ENCODE results near the gene EML2. TPM values are rescaled to one million over a fixed set of nuclear protein-coding genes. Genes with fewer than 3 reads are reported as not detected.

The EML2 gene
- total and polyA plus RNA-seq, 2 experiments from 2014 or later, result 13.9 to 17.0 TPM

- H3K9me2 ChIP-seq (replicated peaks; ENCODE audit: insufficient read depth), result no peaks in the 10 kb centered on the region
- TF ChIP-seq CTCF (IDR thresholded peaks at IDR 0.05; ENCODE audit: poor library complexity) (no peak), EZH2phosphoT487 (IDR thresholded peaks at IDR 0.05; ENCODE audit: low read depth, severe bottlenecking, unreplicated experiment) (peak; percentile 37)
- H3K27ac ChIP-seq, result no peak overlapping the region
- H3K79me2 ChIP-seq, result no peaks in the 10 kb centered on the region
- H3K27me3 ChIP-seq, result peaks cover 80% of the 10 kb centered on the region
- no peaks in the 10 kb centered on the region for H4K20me1 ChIP-seq (ENCODE audit: insufficient read depth, poor library complexity, severe bottlenecking)
- 75% methylated on average over 4 of the region's 5 CpGs for WGBS (ENCODE audit: low lambda C conversion rate, missing lambda C conversion rate)
- no peak overlapping the region for H2AFZ ChIP-seq
- H3K4me1 ChIP-seq (ENCODE audit: insufficient read depth), result peaks cover 3% of the 10 kb centered on the region
- H3K4me2 ChIP-seq, result no peak overlapping the region
- no peak for DNase-seq (ENCODE audit: low spot score)
- H3K9me3 ChIP-seq (ENCODE audit: low read depth), result no peaks in the 10 kb centered on the region
- H3K4me3 ChIP-seq, result no peak overlapping the region
- H3K36me3 ChIP-seq (replicated peaks; ENCODE audit: insufficient read depth, low read depth), result no peaks in the 10 kb centered on the region
Measured at GRCh38 chr19:45600340-45600885, 38.8 kb downstream of the EML2 start.

- no peak overlapping the region for H3K4me3 ChIP-seq
- no peak overlapping the region for H3K27ac ChIP-seq
- no peaks in the 10 kb centered on the region for H3K9me3 ChIP-seq (ENCODE audit: low read depth)
- H3K4me1 ChIP-seq (ENCODE audit: insufficient read depth), result peaks cover 3% of the 10 kb centered on the region
- H3K9me2 ChIP-seq (replicated peaks; ENCODE audit: insufficient read depth), result no peaks in the 10 kb centered on the region
- no peak for DNase-seq (ENCODE audit: low spot score)
- no peak overlapping the region for H2AFZ ChIP-seq
- H4K20me1 ChIP-seq (ENCODE audit: insufficient read depth, poor library complexity, severe bottlenecking), result no peaks in the 10 kb centered on the region
- H3K79me2 ChIP-seq, result no peaks in the 10 kb centered on the region
- 13% methylated on average over 6 of the region's 13 CpGs for WGBS (ENCODE audit: low lambda C conversion rate, missing lambda C conversion rate)
- no peaks in the 10 kb centered on the region for H3K36me3 ChIP-seq (replicated peaks; ENCODE audit: insufficient read depth, low read depth)
- no peak for TF ChIP-seq EZH2 (IDR thresholded peaks at IDR 0.05; ENCODE audit: borderline replicate concordance)
- TF ChIP-seq CTCF (IDR thresholded peaks at IDR 0.05; ENCODE audit: poor library complexity), result no peak
- no peak for TF ChIP-seq EZH2phosphoT487 (IDR thresholded peaks at IDR 0.05; ENCODE audit: low read depth, severe bottlenecking, unreplicated experiment)
- H3K4me2 ChIP-seq, result no peak overlapping the region
- peaks cover 82% of the 10 kb centered on the region for H3K27me3 ChIP-seq
Measured at GRCh38 chr19:45599286-45599685, 39.9 kb downstream of the EML2 start.

GRCh38 chr19:45598267-45599001, 40.8 kb downstream of the EML2 start:
- no peaks in the 10 kb centered on the region for H4K20me1 ChIP-seq (ENCODE audit: insufficient read depth, poor library complexity, severe bottlenecking)
- no peaks in the 10 kb centered on the region for H3K79me2 ChIP-seq
- H3K36me3 ChIP-seq (replicated peaks; ENCODE audit: insufficient read depth, low read depth), result no peaks in the 10 kb centered on the region
- H3K27ac ChIP-seq, result no peak overlapping the region
- peaks cover 3% of the 10 kb centered on the region for H3K4me1 ChIP-seq (ENCODE audit: insufficient read depth)
- no peak overlapping the region for H2AFZ ChIP-seq
- WGBS (ENCODE audit: low lambda C conversion rate, missing lambda C conversion rate), result 12% methylated on average over 21 of the region's 22 CpGs
- H3K9me2 ChIP-seq (replicated peaks; ENCODE audit: insufficient read depth), result no peaks in the 10 kb centered on the region
- H3K4me2 ChIP-seq, result peak overlapping the region; percentile 57
- peaks cover 82% of the 10 kb centered on the region for H3K27me3 ChIP-seq
- no peaks in the 10 kb centered on the region for H3K9me3 ChIP-seq (ENCODE audit: low read depth)
- DNase-seq (ENCODE audit: low spot score), result no peak
- no peak overlapping the region for H3K4me3 ChIP-seq
- TF ChIP-seq EZH2 (IDR thresholded peaks at IDR 0.05; ENCODE audit: borderline replicate concordance) (peak; percentile 44), EZH2phosphoT487 (IDR thresholded peaks at IDR 0.05; ENCODE audit: low read depth, severe bottlenecking, unreplicated experiment) (no peak), CTCF (IDR thresholded peaks at IDR 0.05; ENCODE audit: poor library complexity) (no peak)

All from hepatocyte (in vitro differentiated cells).